Smooth muscle cell (in vitro differentiated cells): ENCODE measurements around the gene MBD3L2B. TPM values are rescaled to one million over a fixed set of nuclear protein-coding genes. Genes with fewer than 3 reads are reported as not detected.

Experiments
- polyA plus RNA-seq: library from polyadenylated mRNA; unstranded; fragments of >200 nt; fragmentation: Nextera tagmentation; extraction: Ambion mirVana; gene quantifications from 2 replicates; pipeline ENCODE4 v1.2.1, GENCODE V29; 2016
- total RNA-seq: library from RNA; depleted of rRNA; stranded (reverse); fragments of >200 nt; gene quantifications from 2 replicates; pipeline ENCODE4 v1.2.3, GENCODE V29; 2014

The MBD3L2B gene
- total and polyA plus RNA-seq, 2 experiments from 2014 or later = not detected

Other genes with a start within 250 kb of the MBD3L2B start
- not detected in 2 replicates for gene VAV1, start 248.7 kb downstream of the MBD3L2B start, total RNA-seq
- not detected in 2 replicates for gene VAV1, start 248.7 kb downstream of the MBD3L2B start, polyA plus RNA-seq
- not detected in 2 replicates for gene ADGRE1, start 133.9 kb downstream of the MBD3L2B start, total RNA-seq
- not detected in 2 replicates for gene ADGRE1, start 133.9 kb downstream of the MBD3L2B start, polyA plus RNA-seq
- not detected in 2 replicates for gene MBD3L5, start 9.1 kb upstream of the MBD3L2B start, total RNA-seq
- gene MBD3L5, start 9.1 kb upstream of the MBD3L2B start, polyA plus RNA-seq = not detected in 2 replicates
- not detected in 2 replicates for gene MBD3L4, start 18.7 kb upstream of the MBD3L2B start, total RNA-seq
- not detected in 2 replicates for gene MBD3L4, start 18.7 kb upstream of the MBD3L2B start, polyA plus RNA-seq
- not detected in 2 replicates for gene MBD3L2, start 27.9 kb upstream of the MBD3L2B start, total RNA-seq
- not detected in 2 replicates for gene MBD3L2, start 27.9 kb upstream of the MBD3L2B start, polyA plus RNA-seq
- not detected in 2 replicates for gene MBD3L3, start 37.2 kb upstream of the MBD3L2B start, total RNA-seq
- not detected in 2 replicates for gene MBD3L3, start 37.2 kb upstream of the MBD3L2B start, polyA plus RNA-seq
- gene ZNF557, start 48.3 kb upstream of the MBD3L2B start, total RNA-seq = 9.4 and 9.7 TPM in 2 replicates
- 3.8 and 4.2 TPM in 2 replicates for gene ZNF557, start 48.3 kb upstream of the MBD3L2B start, polyA plus RNA-seq